HEK293 (cell line): ENCODE data around the gene NTNG1.

Experiments used
- CTCF ChIP-seq: fragments of 450-650 bp; formaldehyde crosslinking; IDR thresholded peaks from 2 replicates; pipeline ENCODE4 v1.5.1; 2016; ENCODE audit warnings: missing biosample characterization, missing genetic modification characterization
- PRDM10 ChIP-seq: fragments of 450-650 bp; formaldehyde crosslinking; IDR thresholded peaks from 2 replicates; pipeline ENCODE4 v1.5.1; 2016; ENCODE audit warnings: missing biosample characterization, missing genetic modification characterization
- REPIN1 ChIP-seq: fragments of 450-650 bp; formaldehyde crosslinking; IDR thresholded peaks from 2 replicates; pipeline ENCODE4 v1.5.1; 2017; ENCODE audit warnings: missing biosample characterization, missing genetic modification characterization, low read depth
- ZBTB7A ChIP-seq: fragments of 450-650 bp; formaldehyde crosslinking; IDR thresholded peaks from 2 replicates; pipeline ENCODE4 v1.5.1; 2016; ENCODE audit warnings: low read depth, missing biosample characterization, missing genetic modification characterization
- ZFHX2 ChIP-seq: fragments of 450-650 bp; formaldehyde crosslinking; conservative IDR thresholded peaks from 2 replicates; pipeline ENCODE4 v1.5.1; 2016; ENCODE audit warnings: missing biosample characterization, missing genetic modification characterization
- ZNF324 ChIP-seq: fragments of 450-650 bp; formaldehyde crosslinking; IDR thresholded peaks from 2 replicates; pipeline ENCODE4 v1.5.1; 2016; ENCODE audit warnings: missing biosample characterization, missing genetic modification characterization
- ZNF354C ChIP-seq: fragments of 450-650 bp; formaldehyde crosslinking; IDR thresholded peaks from 2 replicates; pipeline ENCODE4 v1.5.1; 2016; ENCODE audit warnings: missing biosample characterization, missing genetic modification characterization, low read depth, borderline replicate concordance
- ZNF416 ChIP-seq: fragments of 450-650 bp; formaldehyde crosslinking; IDR thresholded peaks from 2 replicates; pipeline ENCODE4 v1.5.1; 2016; ENCODE audit warnings: missing biosample characterization, missing genetic modification characterization
- ZNF837 ChIP-seq: fragments of 450-650 bp; formaldehyde crosslinking; IDR thresholded peaks from 2 replicates; pipeline ENCODE4 v1.5.1; 2016; ENCODE audit warnings: missing biosample characterization, missing genetic modification characterization

DNA sequence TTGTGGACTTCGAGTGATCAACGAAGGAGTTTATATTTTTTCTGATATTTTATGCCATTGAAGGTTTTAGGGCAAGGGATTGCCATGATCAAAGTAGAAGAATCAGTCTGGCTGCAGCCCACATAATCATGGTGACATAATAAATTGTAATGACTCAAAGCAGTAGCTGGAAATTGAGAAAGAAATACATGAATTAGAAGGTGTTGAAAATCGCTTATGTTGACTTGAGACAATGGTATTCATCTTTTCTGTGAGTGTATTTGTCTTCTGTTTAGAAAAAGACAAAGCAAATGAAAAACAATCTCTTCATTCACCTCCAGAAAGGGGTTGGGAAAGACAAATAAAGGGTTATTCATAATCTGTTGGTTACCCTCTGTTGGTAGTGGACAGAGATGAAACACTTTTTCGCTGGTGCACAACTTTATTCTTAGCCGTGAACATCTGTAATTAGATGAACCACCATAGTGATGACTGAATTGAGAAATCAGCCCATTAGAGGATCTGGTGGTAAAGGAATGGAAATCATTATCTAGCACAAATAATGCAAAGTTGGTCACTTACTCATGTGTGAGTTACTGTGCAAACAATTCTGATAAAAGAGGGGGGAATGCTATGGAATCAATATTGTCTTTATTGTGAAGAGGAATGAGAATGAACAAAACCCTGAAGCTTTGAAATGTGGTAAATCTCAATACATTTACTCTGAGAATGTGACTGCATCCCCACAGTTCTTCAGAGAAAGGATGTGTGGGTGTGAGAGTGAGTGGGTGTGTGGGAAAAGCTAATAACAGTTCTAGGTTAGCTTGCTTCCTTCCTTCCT lies 121.8 kb downstream of the NTNG1 start:
- no peak for TF ChIP-seq REPIN1
- TF ChIP-seq ZBTB7A: no peak
- TF ChIP-seq ZNF354C (tag by site-specific recombination): no peak
- no peak for TF ChIP-seq ZNF324
- TF ChIP-seq ZNF416 (tag by site-specific recombination): no peak
- TF ChIP-seq PRDM10 (tag by site-specific recombination): no peak
- no peak for TF ChIP-seq CTCF (tag by site-specific recombination)
- TF ChIP-seq ZFHX2 (tag by site-specific recombination): peak; percentile 53
- TF ChIP-seq ZNF837 (tag by site-specific recombination): no peak
